K562 (cell line): ENCODE measurements around the gene HSD17B1. TPM values are rescaled to one million over a fixed set of nuclear protein-coding genes. Genes with fewer than 3 reads are reported as not detected.

Experiments used
- ATAC-seq: fragments of 200-7000 bp; cut with Tn5 transposase; 3 replicates; pipeline ENCODE4 v1.9.1; 2020; ENCODE audit warnings: moderate library complexity
- BruUV-seq: library from RNA; stranded (reverse); fragments of 400-500 nt; replicated peaks from 2 replicates; lab custom pipeline; 2021; lab: Mats Ljungman, UMichigan
- CTCF ChIA-PET: fragments of 300-600 bp; formaldehyde crosslinking; extraction: SDS; loops from one replicate; lab custom pipeline; 2021; ENCODE audit warnings: low intra/inter-chr PET ratio; lab: Yijun Ruan, JAX
- POLR2A ChIA-PET: fragments of 300-600, 350-650 bp; sonication (Branson Sonifier 250); formaldehyde crosslinking; extraction: SDS; loops from one replicate; lab custom pipeline; 2021; ENCODE audit warnings: antibody characterized with exemption, inconsistent platforms; lab: Yijun Ruan, JAX
- DNase-seq, 4 experiments: peaks; one replicate each; pipeline versions ENCODE4 v3.0.0 to v3.0.0-alpha.2; 2011 to 2018; ENCODE audit warnings: low spot score in 3 of 4, mixed read lengths in 3 of 4; ENCODE audit errors: extremely low read depth in 1 of 4
- FAIRE-seq: peaks from 2 replicates; lab custom pipeline; 2011; peaks lifted over from hg19 to GRCh38; lab: Jason Lieb, UNC
- H2AFZ ChIP-seq: 2 replicates; pipeline ENCODE4 v1.6.0; 2011; ENCODE audit warnings: low read depth, low read length, control low read depth, inconsistent platforms
- H3K27ac ChIP-seq: fragments of 200-600 bp; 3 replicates; pipeline ENCODE4 v1.8.0; 2011; ENCODE audit warnings: low read depth, mild to moderate bottlenecking, control low read depth, inconsistent platforms, low read length, moderate library complexity, mixed read lengths; ENCODE audit errors: extremely low read depth
- H3K27me3 ChIP-seq, 2 experiments: fragments of 300-600 bp in 1 of 2; 2 replicates in 1 of 2; 3 replicates in 1 of 2; pipeline versions ENCODE4 v1.6.0 to v1.8.0; 2011; ENCODE audit warnings: inconsistent platforms in 2 of 2, low read length in 2 of 2, mild to moderate bottlenecking in 1 of 2, mixed read lengths in 1 of 2, moderate library complexity in 1 of 2; ENCODE audit not compliant: control insufficient read depth in 2 of 2, insufficient read depth in 2 of 2
- H3K36me3 ChIP-seq: fragments of 300-600 bp; 3 replicates; pipeline ENCODE4 v1.8.0; 2011; ENCODE audit warnings: mild to moderate bottlenecking, low read length, inconsistent platforms; ENCODE audit not compliant: control insufficient read depth, insufficient read depth
- H3K4me1 ChIP-seq, 2 experiments: fragments of 200-600 bp in 1 of 2; replicated peaks in 1 of 2; 2 replicates in 1 of 2; 3 replicates in 1 of 2; pipeline versions ENCODE4 v1.5.1 to v1.8.0; 2011; ENCODE audit warnings: inconsistent platforms in 2 of 2, low read length in 2 of 2, mild to moderate bottlenecking in 1 of 2, mixed read lengths in 1 of 2, moderate library complexity in 1 of 2; ENCODE audit not compliant: control insufficient read depth in 2 of 2, insufficient read depth in 2 of 2
- H3K4me2 ChIP-seq: 2 replicates; pipeline ENCODE4 v1.6.1; 2011; ENCODE audit warnings: low read length, control low read depth, inconsistent platforms, mixed read lengths; ENCODE audit not compliant: insufficient read depth
- H3K4me3 ChIP-seq: fragments of 200-600 bp; sonication (generic), shearing (Covaris generic); 2 replicates; pipeline ENCODE4 v1.5.1; 2016; ENCODE audit warnings: control low read depth, inconsistent platforms
- H3K79me2 ChIP-seq: fragments of 200-600 bp; 3 replicates; pipeline ENCODE4 v1.8.0; 2011; ENCODE audit warnings: low read length, inconsistent platforms; ENCODE audit not compliant: control insufficient read depth, insufficient read depth
- H3K9ac ChIP-seq, 2 experiments: 2 replicates each; pipeline versions ENCODE4 v1.6.0 to v1.6.1; 2011; ENCODE audit warnings: low read depth in 2 of 2, low read length in 2 of 2, control low read depth in 1 of 2, inconsistent platforms in 1 of 2, mild to moderate bottlenecking in 1 of 2, mixed read lengths in 1 of 2; ENCODE audit not compliant: insufficient read depth in 1 of 2
- H3K9me1 ChIP-seq: one replicate; pipeline ENCODE4 v1.6.0; 2011; ENCODE audit warnings: inconsistent platforms, mild to moderate bottlenecking, low read length, moderate library complexity; ENCODE audit not compliant: control insufficient read depth, insufficient read depth
- H3K9me3 ChIP-seq: replicated peaks from 2 replicates; pipeline ENCODE4 v1.5.1; 2011; ENCODE audit warnings: low read depth, low read length, inconsistent platforms; ENCODE audit not compliant: control insufficient read depth, insufficient read depth
- H4K20me1 ChIP-seq: replicated peaks from 2 replicates; pipeline ENCODE4 v1.6.1; 2011; ENCODE audit warnings: low read length, inconsistent platforms, mixed read lengths; ENCODE audit not compliant: control insufficient read depth, insufficient read depth
- CREBBP ChIP-seq: IDR thresholded peaks from one replicate; pipeline ENCODE4 v1.6.1; 2012; ENCODE audit warnings: low read depth, mild to moderate bottlenecking, control low read depth, inconsistent platforms, low read length
- GATA2 ChIP-seq: sonication (generic); formaldehyde crosslinking; IDR thresholded peaks from 2 replicates; pipeline ENCODE4 v1.4.0; 2020; ENCODE audit warnings: mild to moderate bottlenecking, missing genetic modification reagents
- MEIS2 ChIP-seq: fragments of 450-650 bp; IDR thresholded peaks from 2 replicates; pipeline ENCODE4 v1.6.1; 2014; ENCODE audit warnings: mild to moderate bottlenecking; ENCODE audit not compliant: partially characterized antibody
- PHF20 ChIP-seq: fragments of 450-650 bp; IDR thresholded peaks from 2 replicates; pipeline ENCODE4 v1.6.1; 2018; ENCODE audit not compliant: partially characterized antibody
- POLR2B ChIP-seq: fragments of 450-650 bp; IDR thresholded peaks from 2 replicates; pipeline ENCODE4 v1.6.1; 2018; ENCODE audit warnings: low read depth; ENCODE audit not compliant: partially characterized antibody
- SMC3 ChIP-seq: conservative IDR thresholded peaks from 2 replicates; pipeline ENCODE4 v1.6.1; 2011; ENCODE audit warnings: low read depth, low read length, improper control_type of control experiment; ENCODE audit not compliant: insufficient read depth
- ZBTB1 ChIP-seq: sonication (generic); formaldehyde crosslinking; IDR thresholded peaks from 2 replicates; pipeline ENCODE4 v1.8.1; 2023; ENCODE audit warnings: missing genetic modification reagents, low read depth, mild to moderate bottlenecking, borderline replicate concordance
- WGBS: fragments of 100-300 bp; shearing (Covaris generic); methylation state at CpG from one replicate; pipeline ENCODE4 v1.1.6; 2016; ENCODE audit warnings: low coverage, mixed read lengths; ENCODE audit not compliant: insufficient coverage; ENCODE audit errors: missing lambda C conversion rate; 5-methylcytosine and 5-hydroxymethylcytosine counted together
- in situ Hi-C: fragments of 300-500 bp; cut with MboI; formaldehyde crosslinking; loops from 4 replicates; pipeline ENCODE4 v1.15.0; 2018; ENCODE audit warnings: inconsistent platforms, mixed read lengths
- intact Hi-C: fragments of 100-400 bp; cut with micrococcal nuclease; formaldehyde crosslinking; loops from 2 replicates; pipeline ENCODE4 v1.14.2; 2022
- polyA plus RNA-seq, 8 experiments: library from polyadenylated mRNA; depleted of rRNA in 4 of 8; stranded (reverse) in 5 of 8; unstranded in 3 of 8; fragments of >200 nt; fragmentation: Nextera tagmentation in 2 of 8; fragmentation: Illumina TruSeq in 1 of 8; extraction: Ambion mirVana in 2 of 8; extraction: Trizol in 1 of 8; gene quantifications; 2 replicates each; pipeline versions ENCODE4 v1.2.1 to v1.2.3, GENCODE V29; 2011 to 2014; ENCODE audit warnings: inconsistent platforms in 1 of 8, missing spikeins in 1 of 8
- total RNA-seq, 7 experiments: library from RNA; depleted of rRNA in 6 of 7; stranded (reverse); fragments of >200 nt in 6 of 7; fragmentation: Illumina TruSeq in 2 of 7; extraction: Trizol in 2 of 7; gene quantifications; 2 replicates each; pipeline versions ENCODE4 v1.2.1 to v1.2.3, GENCODE V29; 2011 to 2021; ENCODE audit warnings: low replicate concordance in 1 of 7
- TF ChIP-seq, protein P1 (sequence below): sonication (generic); formaldehyde crosslinking; IDR thresholded peaks from 2 replicates; pipeline ENCODE4 v1.8.1; 2023; ENCODE audit warnings: missing genetic modification reagents, mild to moderate bottlenecking, borderline replicate concordance
- TF ChIP-seq, protein P2 (sequence below): fragments of 450-650 bp; IDR thresholded peaks from 2 replicates; pipeline ENCODE4 v1.6.1; 2014; ENCODE audit warnings: low read depth, mild to moderate bottlenecking, moderate library complexity, borderline replicate concordance

The HSD17B1 gene
- total and polyA plus RNA-seq, 9 of the 15 experiments (the other 6 are each of a cell fraction or from before 2014, with no cell fraction given) = 0.55 to 21.1 (median 3.6) TPM

DNA sequence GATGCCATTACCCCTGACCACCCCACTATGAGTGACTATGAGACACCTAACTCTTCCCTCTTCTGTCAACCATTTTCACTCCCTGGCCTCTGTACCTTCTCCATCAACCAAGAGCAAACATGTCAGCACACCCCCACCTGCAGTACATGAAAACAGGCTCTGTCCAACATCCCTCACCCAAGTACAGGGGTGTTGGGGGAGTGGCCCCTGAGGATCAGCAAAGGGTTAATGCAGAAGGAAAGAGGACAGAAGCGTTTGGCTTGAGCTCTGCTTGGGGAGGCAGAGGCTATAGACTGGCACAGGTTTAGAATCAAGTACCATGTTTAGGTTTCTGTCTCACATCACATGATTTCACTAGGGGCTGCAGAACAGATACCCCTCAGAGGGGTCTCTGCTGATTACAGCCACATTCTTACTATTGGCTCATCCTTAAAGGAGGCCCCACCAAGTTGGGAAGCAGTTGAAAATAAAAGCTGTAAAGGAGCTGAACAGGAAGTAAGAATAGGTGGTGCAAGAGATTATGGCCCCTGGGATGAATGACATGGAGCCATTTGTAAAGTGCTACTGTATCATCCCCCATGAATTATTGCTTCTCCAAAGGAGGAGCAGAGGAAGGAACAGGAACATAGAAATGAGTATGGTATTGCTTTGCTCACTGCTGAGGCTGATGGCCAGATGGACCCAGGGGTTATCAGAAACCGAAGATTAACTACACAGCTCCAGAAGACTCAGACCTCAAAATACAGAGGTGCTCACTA, 27.2 kb downstream of the HSD17B1 start (continued):
- TF ChIP-seq MEIS2 = peak; percentile 51

DNA sequence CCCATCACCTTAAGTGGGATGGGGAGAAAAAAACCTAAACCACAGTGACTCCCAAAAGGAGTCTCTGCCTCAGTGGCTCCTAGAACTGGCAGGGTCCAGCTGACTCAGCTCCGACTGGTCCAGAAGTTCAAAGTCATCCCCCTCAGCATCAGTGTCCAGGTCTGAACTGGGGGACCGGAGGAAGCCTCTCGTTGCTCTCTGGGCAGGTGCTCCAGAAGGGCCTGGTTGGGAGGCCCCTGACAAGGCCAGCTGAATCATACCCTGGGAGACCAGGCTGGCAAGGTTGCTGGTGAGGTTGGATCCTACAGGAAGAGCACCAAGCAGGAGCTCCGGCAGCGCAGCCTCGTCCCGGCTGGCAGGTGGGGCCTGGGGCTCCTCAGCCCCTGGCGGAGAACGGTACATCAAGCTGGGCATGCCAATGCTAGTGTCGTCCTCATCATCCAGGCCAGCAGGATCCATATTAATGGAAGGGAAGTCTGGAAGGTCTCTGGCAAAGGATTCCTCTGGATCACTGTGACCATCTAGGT, 29.1 kb downstream of the HSD17B1 start:
- Histone ChIP-seq H3K9me1 (no peaks in the 10 kb centered on the region), H2AFZ (no peak overlapping the region), H3K79me2 (peaks cover 18% of the 10 kb centered on the region)
- TF ChIP-seq POLR2B (no peak), ZBTB1 (CRISPR knock-in tag) (no peak), SMC3 (no peak), PHF20 (no peak), CREBBP (no peak), GATA2 (CRISPR knock-in tag) (no peak)
- TF ChIP-seq, protein P1, sequence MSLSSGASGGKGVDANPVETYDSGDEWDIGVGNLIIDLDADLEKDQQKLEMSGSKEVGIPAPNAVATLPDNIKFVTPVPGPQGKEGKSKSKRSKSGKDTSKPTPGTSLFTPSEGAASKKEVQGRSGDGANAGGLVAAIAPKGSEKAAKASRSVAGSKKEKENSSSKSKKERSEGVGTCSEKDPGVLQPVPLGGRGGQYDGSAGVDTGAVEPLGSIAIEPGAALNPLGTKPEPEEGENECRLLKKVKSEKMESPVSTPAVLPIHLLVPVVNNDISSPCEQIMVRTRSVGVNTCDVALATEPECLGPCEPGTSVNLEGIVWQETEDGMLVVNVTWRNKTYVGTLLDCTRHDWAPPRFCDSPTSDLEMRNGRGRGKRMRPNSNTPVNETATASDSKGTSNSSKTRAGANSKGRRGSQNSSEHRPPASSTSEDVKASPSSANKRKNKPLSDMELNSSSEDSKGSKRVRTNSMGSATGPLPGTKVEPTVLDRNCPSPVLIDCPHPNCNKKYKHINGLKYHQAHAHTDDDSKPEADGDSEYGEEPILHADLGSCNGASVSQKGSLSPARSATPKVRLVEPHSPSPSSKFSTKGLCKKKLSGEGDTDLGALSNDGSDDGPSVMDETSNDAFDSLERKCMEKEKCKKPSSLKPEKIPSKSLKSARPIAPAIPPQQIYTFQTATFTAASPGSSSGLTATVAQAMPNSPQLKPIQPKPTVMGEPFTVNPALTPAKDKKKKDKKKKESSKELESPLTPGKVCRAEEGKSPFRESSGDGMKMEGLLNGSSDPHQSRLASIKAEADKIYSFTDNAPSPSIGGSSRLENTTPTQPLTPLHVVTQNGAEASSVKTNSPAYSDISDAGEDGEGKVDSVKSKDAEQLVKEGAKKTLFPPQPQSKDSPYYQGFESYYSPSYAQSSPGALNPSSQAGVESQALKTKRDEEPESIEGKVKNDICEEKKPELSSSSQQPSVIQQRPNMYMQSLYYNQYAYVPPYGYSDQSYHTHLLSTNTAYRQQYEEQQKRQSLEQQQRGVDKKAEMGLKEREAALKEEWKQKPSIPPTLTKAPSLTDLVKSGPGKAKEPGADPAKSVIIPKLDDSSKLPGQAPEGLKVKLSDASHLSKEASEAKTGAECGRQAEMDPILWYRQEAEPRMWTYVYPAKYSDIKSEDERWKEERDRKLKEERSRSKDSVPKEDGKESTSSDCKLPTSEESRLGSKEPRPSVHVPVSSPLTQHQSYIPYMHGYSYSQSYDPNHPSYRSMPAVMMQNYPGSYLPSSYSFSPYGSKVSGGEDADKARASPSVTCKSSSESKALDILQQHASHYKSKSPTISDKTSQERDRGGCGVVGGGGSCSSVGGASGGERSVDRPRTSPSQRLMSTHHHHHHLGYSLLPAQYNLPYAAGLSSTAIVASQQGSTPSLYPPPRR (CRISPR knock-in tag) = no peak
- TF ChIP-seq, protein P2, sequence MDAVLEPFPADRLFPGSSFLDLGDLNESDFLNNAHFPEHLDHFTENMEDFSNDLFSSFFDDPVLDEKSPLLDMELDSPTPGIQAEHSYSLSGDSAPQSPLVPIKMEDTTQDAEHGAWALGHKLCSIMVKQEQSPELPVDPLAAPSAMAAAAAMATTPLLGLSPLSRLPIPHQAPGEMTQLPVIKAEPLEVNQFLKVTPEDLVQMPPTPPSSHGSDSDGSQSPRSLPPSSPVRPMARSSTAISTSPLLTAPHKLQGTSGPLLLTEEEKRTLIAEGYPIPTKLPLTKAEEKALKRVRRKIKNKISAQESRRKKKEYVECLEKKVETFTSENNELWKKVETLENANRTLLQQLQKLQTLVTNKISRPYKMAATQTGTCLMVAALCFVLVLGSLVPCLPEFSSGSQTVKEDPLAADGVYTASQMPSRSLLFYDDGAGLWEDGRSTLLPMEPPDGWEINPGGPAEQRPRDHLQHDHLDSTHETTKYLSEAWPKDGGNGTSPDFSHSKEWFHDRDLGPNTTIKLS = no peak
- TF ChIP-seq, all 486 proteins: peak for 0
- BruUV-seq = no TSS peak
- H4K20me1 ChIP-seq = no peaks in the 10 kb centered on the region
- CTCF ChIA-PET = no interaction called here
- H3K36me3 ChIP-seq = peaks cover 75% of the 10 kb centered on the region
- ATAC-seq = no peak
- no peak overlapping the region for H3K4me2 ChIP-seq
- no peak overlapping the region for H3K4me3 ChIP-seq
- peaks cover 13 to 14% of the 10 kb centered on the region in 2 experiments for H3K4me1 ChIP-seq
- no peaks in the 10 kb centered on the region for H3K27me3 ChIP-seq
- no peak for DNase-seq
- FAIRE-seq = no peak
- H3K9me3 ChIP-seq = no peaks in the 10 kb centered on the region
- 95% methylated on average over 10 of the region's 10 CpGs for WGBS
- in situ Hi-C loops (loop anchor here (10.0 kb wide), 1 partner anchor 343 kb away; no protein-coding TSS in a partner anchor), intact Hi-C loops (no loop called here)
- POLR2A ChIA-PET = interaction anchor here (0.7 to 2.6 kb wide), 9 partner anchors 8 to 416 kb away, joined by 3 to 7 read pairs (median 3); partner anchors contain the start of genes RETREG3, RPL27 and TUBG1
- H3K27ac ChIP-seq = no peak overlapping the region
- H3K9ac ChIP-seq = no peak overlapping the region
